HepG2 (cell line): ENCODE data around the gene PIP5K1C. TPM values are rescaled to one million over a fixed set of nuclear protein-coding genes. Genes with fewer than 3 reads are reported as not detected.

Source experiments
- E2F5 ChIP-seq: sonication (generic); formaldehyde crosslinking; conservative IDR thresholded peaks from 2 replicates; pipeline ENCODE4 v1.4.0; 2020; ENCODE audit warnings: missing genetic modification reagents
- FOXO4 ChIP-seq: sonication (generic); formaldehyde crosslinking; conservative IDR thresholded peaks from 2 replicates; pipeline ENCODE4 v1.8.1; 2023; ENCODE audit warnings: missing genetic modification reagents
- MBD4 ChIP-seq: IDR thresholded peaks from 2 replicates; pipeline ENCODE4 v1.6.1; 2012; ENCODE audit warnings: low read length, inconsistent platforms, borderline replicate concordance
- NCOA5 ChIP-seq: sonication (generic); formaldehyde crosslinking; IDR thresholded peaks from 2 replicates; pipeline ENCODE4 v1.4.0; 2020; ENCODE audit warnings: missing genetic modification reagents
- NFATC3 ChIP-seq: sonication (generic); formaldehyde crosslinking; IDR thresholded peaks from 2 replicates; pipeline ENCODE4 v1.5.1; 2020; ENCODE audit warnings: mild to moderate bottlenecking, missing genetic modification reagents
- PBX2 ChIP-seq: IDR thresholded peaks from 2 replicates; pipeline ENCODE4 v1.6.1; 2016; ENCODE audit warnings: control low read depth
- PRMT3 ChIP-seq: sonication (generic); formaldehyde crosslinking; IDR thresholded peaks from 2 replicates; pipeline ENCODE4 v1.8.1; 2022; ENCODE audit warnings: low read depth, mild to moderate bottlenecking, moderate library complexity, missing genetic modification reagents, borderline replicate concordance
- TP53 ChIP-seq: sonication (generic); formaldehyde crosslinking; conservative IDR thresholded peaks from 2 replicates; pipeline ENCODE4 v1.4.0; 2020; ENCODE audit warnings: missing genetic modification reagents
- ZBTB4 ChIP-seq: sonication (generic); formaldehyde crosslinking; IDR thresholded peaks from 2 replicates; pipeline ENCODE4 v1.4.0; 2020; ENCODE audit warnings: missing genetic modification reagents, mild to moderate bottlenecking, borderline replicate concordance
- ZMAT3 ChIP-seq: sonication (generic); formaldehyde crosslinking; conservative IDR thresholded peaks from 2 replicates; pipeline ENCODE4 v1.7.0; 2021; ENCODE audit warnings: missing genetic modification reagents
- ZNF318 ChIP-seq: sonication (generic); formaldehyde crosslinking; IDR thresholded peaks from 2 replicates; pipeline ENCODE4 v1.4.0; 2020; ENCODE audit warnings: mild to moderate bottlenecking, missing genetic modification reagents
- ZNF614 ChIP-seq: IDR thresholded peaks from 2 replicates; pipeline ENCODE4 v1.6.1; 2018; ENCODE audit warnings: missing biosample characterization, missing genetic modification reagents, inconsistent platforms, borderline replicate concordance
- ZNF672 ChIP-seq: sonication (generic); formaldehyde crosslinking; IDR thresholded peaks from 2 replicates; pipeline ENCODE4 v1.8.1; 2022; ENCODE audit warnings: missing genetic modification reagents
- polyA plus RNA-seq, 8 experiments: library from polyadenylated mRNA; depleted of rRNA in 3 of 8; stranded (reverse) in 7 of 8; unstranded in 1 of 8; fragments of >200 nt; fragmentation: Illumina TruSeq in 4 of 8; extraction: Trizol in 4 of 8; gene quantifications; 2 replicates each; pipeline versions ENCODE4 v1.2.1 to v1.2.3, GENCODE V29; 2011 to 2016; ENCODE audit warnings: low read depth in 4 of 8, missing spikeins in 1 of 8, mixed read lengths in 1 of 8; ENCODE audit not compliant: insufficient read depth in 1 of 8
- total RNA-seq, 5 experiments: library from RNA; depleted of rRNA; stranded (reverse); fragments of >200 nt; fragmentation: Illumina TruSeq; extraction: Trizol; gene quantifications; 2 replicates each; pipeline ENCODE4 v1.2.3, GENCODE V29; 2016; ENCODE audit warnings: low read depth in 1 of 5

The PIP5K1C gene
- total and polyA plus RNA-seq, 2 of the 13 experiments (the other 11 are each of a cell fraction or from before 2014, with no cell fraction given), result 3.6 to 4.3 TPM

- TF ChIP-seq ZNF672, result no peak
- TF ChIP-seq PBX2 (CRISPR knock-in tag), result no peak
- TF ChIP-seq ZNF318 (CRISPR knock-in tag), result no peak
- TF ChIP-seq ZNF614 (CRISPR knock-in tag), result peak; percentile 76; the same call in 1 of the 2 replicates
- TF ChIP-seq FOXO4 (CRISPR knock-in tag), result no peak
- TF ChIP-seq NCOA5 (CRISPR knock-in tag), result no peak
- TF ChIP-seq E2F5, result no peak; the same call in 1 of the 2 replicates
- TF ChIP-seq ZMAT3 (CRISPR knock-in tag), result no peak
- TF ChIP-seq NFATC3, result no peak
- no peak for TF ChIP-seq PRMT3 (CRISPR knock-in tag)
- no peak for TF ChIP-seq ZBTB4 (CRISPR knock-in tag)
- TF ChIP-seq MBD4, result no peak
- no peak; the same call in 1 of the 2 replicates for TF ChIP-seq TP53
Observed at GRCh38 chr19:3626473-3627350, 73.6 kb downstream of the PIP5K1C start, which contains the start of gene CACTIN (continued).
